Urinary bladder (tissue), 4 donors: ENCODE results near the gene PROSER3. TPM values are rescaled to one million over a fixed set of nuclear protein-coding genes. Genes with fewer than 3 reads are reported as not detected.

Source experiments
- DNase-seq: peaks from one replicate; pipeline ENCODE4 v3.0.0-alpha.2; 2015; ENCODE audit errors: extremely low spot score
- H3K27ac ChIP-seq: one replicate; pipeline ENCODE4 v1.5.1; 2013; ENCODE audit warnings: low read depth, mild to moderate bottlenecking, moderate library complexity
- H3K36me3 ChIP-seq: one replicate; pipeline ENCODE4 v1.6.1; 2013; ENCODE audit warnings: mild to moderate bottlenecking, moderate library complexity; ENCODE audit not compliant: insufficient read depth
- H3K4me1 ChIP-seq: one replicate; pipeline ENCODE4 v1.6.1; 2013; ENCODE audit warnings: mild to moderate bottlenecking, moderate library complexity; ENCODE audit not compliant: insufficient read depth
- H3K4me3 ChIP-seq: one replicate; pipeline ENCODE4 v1.5.1; 2013; ENCODE audit warnings: low read depth, low read length
- WGBS: extraction: QIAGEN DNeasy Blood & Tissue Kit; methylation state at CpG from one replicate; pipeline ENCODE4 v1.1.7; 2013; 5-methylcytosine and 5-hydroxymethylcytosine counted together
- polyA plus RNA-seq: library from polyadenylated mRNA; stranded (reverse); fragments of 200-250 nt; gene quantifications from one replicate; pipeline ENCODE4 v1.2.3, GENCODE V29; 2013
- total RNA-seq: library from RNA; depleted of rRNA; stranded (reverse); fragments of >200 nt; gene quantifications from one replicate; pipeline ENCODE4 v1.2.3, GENCODE V29; 2014
- donor health status: healthy with polysubstance abuse.
- donor health status: healthy.

Gene PROSER3
- total and polyA plus RNA-seq, 2 donors = 6.8 to 12.2 TPM

DNA sequence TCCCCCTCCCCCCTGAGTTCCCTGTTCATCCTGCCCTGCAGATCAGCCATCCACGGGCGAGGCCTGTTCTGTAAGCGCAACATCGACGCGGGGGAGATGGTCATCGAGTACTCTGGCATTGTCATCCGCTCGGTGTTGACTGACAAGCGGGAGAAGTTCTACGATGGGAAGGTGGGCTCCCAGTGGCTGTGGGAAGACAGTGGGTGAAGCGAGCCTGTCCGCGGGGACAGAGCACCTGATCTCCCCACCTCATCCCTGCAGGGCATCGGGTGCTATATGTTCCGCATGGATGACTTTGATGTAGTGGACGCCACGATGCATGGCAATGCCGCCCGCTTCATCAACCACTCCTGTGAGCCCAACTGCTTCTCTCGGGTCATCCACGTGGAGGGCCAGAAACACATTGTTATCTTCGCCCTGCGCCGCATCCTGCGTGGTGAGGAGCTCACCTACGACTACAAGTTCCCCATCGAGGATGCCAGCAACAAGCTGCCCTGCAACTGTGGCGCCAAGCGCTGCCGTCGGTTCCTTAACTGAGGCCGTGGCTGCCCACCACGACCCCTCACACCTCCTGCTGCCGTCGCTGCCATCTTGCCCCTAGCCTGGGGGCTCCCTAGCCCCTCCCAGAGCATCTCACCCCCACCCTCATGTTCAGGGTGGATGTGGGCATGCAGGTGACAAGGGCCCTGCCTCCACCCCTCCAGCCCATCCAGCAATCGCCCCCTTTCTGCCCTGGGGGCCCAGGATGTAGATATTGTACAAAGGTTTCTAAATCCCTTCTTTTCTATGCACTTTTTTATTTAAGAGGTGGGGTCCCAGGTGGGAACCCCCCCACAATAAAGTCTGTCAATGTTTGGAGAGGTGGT is 19.7 kb upstream of the PROSER3 start:
- H3K4me1 ChIP-seq = no peaks in the 10 kb centered on the region
- peaks cover 5% of the 10 kb centered on the region for H3K36me3 ChIP-seq
- H3K27ac ChIP-seq = no peak overlapping the region
- no peak overlapping the region for H3K4me3 ChIP-seq
- DNase-seq = no peak
- 92% methylated on average over 37 of the region's 37 CpGs for WGBS

DNA sequence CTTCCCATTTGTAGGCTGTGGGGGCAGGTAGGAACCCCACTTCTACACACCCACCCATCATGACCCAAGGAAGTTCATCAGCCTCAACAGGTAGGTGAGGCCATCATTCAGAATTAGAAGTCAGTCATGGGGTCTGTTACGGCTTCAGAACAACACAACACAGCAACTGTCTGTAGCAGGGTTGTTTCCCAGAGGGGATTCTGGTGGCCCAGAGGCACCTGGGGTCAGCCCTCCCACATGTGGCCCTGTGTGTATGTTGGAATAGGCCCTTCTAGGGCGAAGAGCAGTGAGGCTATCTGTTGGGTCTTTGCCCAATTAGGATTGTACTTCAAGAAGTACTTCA is 19.1 kb upstream of the PROSER3 start:
- Histone ChIP-seq H3K4me1 (no peaks in the 10 kb centered on the region), H3K4me3 (no peak overlapping the region), H3K36me3 (peaks cover 5% of the 10 kb centered on the region), H3K27ac (no peak overlapping the region)
- no peak for DNase-seq
- 88% methylated on average over 2 of the region's 2 CpGs for WGBS

DNA sequence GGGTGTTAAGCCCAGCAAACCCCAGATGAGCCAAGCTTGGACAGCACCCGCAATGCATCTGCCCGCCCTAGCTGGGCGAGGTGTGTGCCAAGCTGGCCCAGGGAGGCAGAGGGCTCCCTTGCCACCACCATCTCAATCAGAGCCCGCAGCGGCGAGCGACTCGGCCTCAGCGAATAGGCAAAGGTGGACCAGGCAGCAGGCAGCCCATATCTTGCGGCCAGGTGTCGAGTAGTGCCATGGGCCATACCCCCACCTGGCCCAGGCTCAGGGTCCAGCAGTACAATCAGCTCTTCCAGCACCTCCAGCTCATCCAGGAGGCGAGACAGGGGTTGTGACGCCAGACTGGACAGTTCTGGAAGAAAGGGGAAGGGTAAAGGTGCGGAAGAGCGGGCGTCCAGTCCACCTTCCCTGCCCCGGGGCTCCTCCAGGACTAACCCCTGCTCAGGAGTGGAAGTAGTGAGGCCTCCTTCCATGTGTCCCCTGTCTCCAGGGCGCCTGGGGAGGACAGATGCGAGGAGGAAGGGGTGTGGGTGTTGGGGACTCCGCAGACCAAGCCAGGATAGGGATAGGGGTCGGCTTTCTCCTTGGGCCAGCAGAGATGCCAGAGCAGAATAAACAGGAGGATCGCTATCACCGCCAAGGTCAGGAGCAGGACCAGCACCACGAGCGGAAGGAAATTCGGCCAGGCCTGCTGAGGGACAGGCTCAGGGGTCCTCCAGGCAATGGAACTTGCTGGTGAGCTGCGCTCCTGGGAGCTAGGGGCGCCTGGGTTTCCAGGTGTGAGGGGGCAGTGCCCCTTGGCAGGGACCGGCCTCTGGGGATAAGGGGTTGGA is 18.5 kb upstream of the PROSER3 start:
- 69% methylated on average over 29 of the region's 29 CpGs for WGBS
- Histone ChIP-seq H3K36me3 (peaks cover 5% of the 10 kb centered on the region), H3K4me1 (no peaks in the 10 kb centered on the region), H3K27ac (no peak overlapping the region), H3K4me3 (peak overlapping the region; percentile 45)
- DNase-seq = no peak

- Histone ChIP-seq H3K4me1 (no peaks in the 10 kb centered on the region), H3K27ac (peak overlapping the region; percentile 70), H3K4me3 (peak overlapping the region; percentile 45), H3K36me3 (peaks cover 5% of the 10 kb centered on the region)
- DNase-seq = no peak
- 3% methylated on average over 16 of the region's 16 CpGs for WGBS
Observed at GRCh38 chr19:35740108-35740422, 17.9 kb upstream of the PROSER3 start.

- under 1% methylated on average over 63 of the region's 63 CpGs for WGBS
- peak overlapping the region; percentile 45 for H3K4me3 ChIP-seq
- DNase-seq = peak; percentile 95
- H3K27ac ChIP-seq = peak overlapping the region; percentile 70
- peaks cover 5% of the 10 kb centered on the region for H3K36me3 ChIP-seq
- no peaks in the 10 kb centered on the region for H3K4me1 ChIP-seq
Observed at GRCh38 chr19:35740423-35741202, 17.4 kb upstream of the PROSER3 start.

DNA sequence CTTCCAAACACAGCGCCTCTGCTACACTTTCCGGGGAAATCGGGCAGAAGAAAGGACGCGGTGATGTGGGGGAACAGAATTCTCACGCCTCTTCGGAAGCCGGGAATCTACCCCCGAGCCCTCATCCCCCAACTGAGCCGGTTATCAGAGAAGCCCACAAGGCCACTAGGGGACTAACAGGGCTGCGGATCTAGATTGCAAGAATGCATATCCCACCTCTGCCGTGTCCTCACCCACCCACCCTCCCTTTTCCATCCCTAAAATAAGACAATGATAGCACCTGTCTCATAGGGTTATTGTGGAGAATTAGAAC is 16.8 kb upstream of the PROSER3 start:
- no peaks in the 10 kb centered on the region for H3K4me1 ChIP-seq
- DNase-seq = no peak
- H3K4me3 ChIP-seq = peak overlapping the region; percentile 41
- no peak overlapping the region for H3K27ac ChIP-seq
- WGBS = 4% methylated on average over 12 of the region's 12 CpGs
- H3K36me3 ChIP-seq = peaks cover 5% of the 10 kb centered on the region

DNA sequence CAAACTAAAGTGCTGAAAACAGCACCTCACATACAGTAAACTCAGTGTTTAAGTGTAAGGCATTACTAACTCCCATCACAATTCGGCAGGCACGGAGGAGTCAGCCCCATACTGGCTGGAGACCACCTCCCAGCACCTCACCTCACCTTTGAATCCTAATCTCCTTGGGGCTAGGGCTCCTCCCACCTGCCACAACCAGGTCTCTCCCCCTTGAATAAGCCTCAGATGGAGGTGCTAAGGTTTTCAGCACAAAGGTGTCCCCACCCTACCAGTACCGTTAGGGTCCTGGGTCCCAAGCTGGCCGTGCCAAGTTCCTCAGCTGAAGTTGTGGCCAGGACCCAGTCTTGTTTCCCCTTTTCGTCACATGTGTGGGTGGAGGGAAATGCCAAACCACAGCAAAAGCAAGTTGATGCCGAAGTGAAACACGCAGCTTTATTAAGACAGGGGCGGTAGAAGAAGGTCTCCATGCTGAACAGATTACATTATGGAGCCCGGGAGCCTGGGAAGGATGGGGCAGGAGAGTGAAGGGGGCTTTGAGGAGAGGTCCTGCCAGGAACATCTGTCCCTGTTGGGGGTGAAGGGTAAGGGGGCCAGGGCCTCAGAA is 15.8 kb upstream of the PROSER3 start, which contains the start of gene IGFLR1:
IGFLR1 (minus strand) TSS at position 332 of the 604 bp plus-strand sequence. CDS start 1,272 bp downstream, outside the sequence.
- WGBS = 70% methylated on average over 9 of the region's 9 CpGs
- peaks cover 2% of the 10 kb centered on the region for H3K36me3 ChIP-seq
- DNase-seq = no peak
- H3K4me1 ChIP-seq = no peaks in the 10 kb centered on the region
- no peak within 1 kb of the TSS for H3K4me3 ChIP-seq
- peak within 1 kb of the TSS; percentile 45 for H3K27ac ChIP-seq

DNA sequence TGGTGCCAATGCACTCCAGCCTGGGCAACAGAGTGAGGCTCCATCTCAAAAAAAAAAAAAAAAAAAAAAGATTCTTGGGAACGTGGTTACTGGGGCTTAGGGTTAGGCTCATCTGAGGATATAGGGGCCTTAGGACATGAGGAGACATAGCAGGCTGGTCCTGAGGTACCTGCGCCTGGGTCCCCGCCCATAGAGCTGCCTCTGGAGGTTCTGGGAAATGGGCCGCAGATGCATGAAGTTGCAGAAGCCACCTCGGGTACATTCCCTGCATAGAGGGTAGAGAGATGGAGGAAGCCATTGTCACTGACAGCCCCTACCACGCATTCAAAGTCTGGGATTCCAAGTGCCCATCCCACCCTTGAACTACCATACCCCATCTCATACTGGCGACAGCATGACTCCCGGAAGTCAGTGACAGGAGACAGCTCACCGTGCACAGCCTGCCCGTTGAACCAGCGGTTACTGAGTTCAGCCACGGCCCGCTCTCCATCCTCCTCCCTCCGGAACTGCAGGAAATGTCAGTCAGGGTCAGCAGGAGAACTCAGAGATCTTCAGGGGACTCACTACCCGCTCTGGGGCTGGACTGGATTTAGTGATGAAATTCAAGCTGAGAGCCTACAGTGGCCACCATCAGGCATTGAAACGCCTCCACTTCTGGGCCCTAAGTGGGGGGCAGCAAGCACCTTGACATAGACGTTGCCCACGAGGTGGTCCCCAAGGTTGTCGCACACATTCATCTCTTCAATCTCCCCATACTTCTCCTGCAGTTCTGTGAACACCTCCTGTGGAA is 14.1 kb upstream of the PROSER3 start:
- no peaks in the 10 kb centered on the region for H3K4me1 ChIP-seq
- DNase-seq = no peak
- H3K4me3 ChIP-seq = no peak overlapping the region
- H3K27ac ChIP-seq = no peak overlapping the region
- 87% methylated on average over 19 of the region's 19 CpGs for WGBS
- no peaks in the 10 kb centered on the region for H3K36me3 ChIP-seq

GRCh38 chr19:35744430-35745327 is 13.3 kb upstream of the PROSER3 start:
- Histone ChIP-seq H3K27ac (peak overlapping the region; percentile 92), H3K4me1 (no peaks in the 10 kb centered on the region), H3K36me3 (no peaks in the 10 kb centered on the region), H3K4me3 (peak overlapping the region; percentile 59)
- DNase-seq = peak; percentile 95
- WGBS = 7% methylated on average over 41 of the region's 41 CpGs

GRCh38 chr19:35745328-35746086 is 12.5 kb upstream of the PROSER3 start, which contains the start of the genes PSENEN and U2AF1L4:
Gene PSENEN (plus strand): TSS chr19:35745651. CDS start chr19:35745931, 280 bp downstream.
Gene U2AF1L4 (minus strand): TSS chr19:35745418. CDS start chr19:35745391, 27 bp downstream.
- no peaks in the 10 kb centered on the region for H3K4me1 ChIP-seq
- H3K36me3 ChIP-seq = no peaks in the 10 kb centered on the region
- H3K27ac ChIP-seq = peak within 1 kb of the TSS; percentile 92
- peak within 1 kb of the TSS; percentile 61 for H3K4me3 ChIP-seq
- peak; percentile 97 for DNase-seq
- WGBS = under 1% methylated on average over 40 of the region's 40 CpGs

DNA sequence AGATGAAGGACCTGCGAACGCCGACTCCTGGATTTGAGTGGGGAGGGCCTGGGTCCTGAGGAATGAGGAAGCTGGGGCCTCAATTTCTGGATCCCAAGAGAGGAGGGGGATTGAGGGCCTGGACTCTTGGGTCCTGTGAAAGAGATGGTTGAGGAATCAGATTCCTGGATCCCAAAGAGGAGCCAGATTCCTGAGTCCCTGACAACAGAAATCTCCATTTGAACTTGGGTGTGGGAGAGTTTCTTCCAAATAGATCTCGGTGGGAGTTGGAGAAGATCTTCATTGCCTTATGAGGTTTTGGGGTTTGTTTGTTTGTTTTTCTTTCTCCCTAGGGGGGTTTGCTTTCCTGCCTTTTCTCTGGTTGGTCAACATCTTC is 11.9 kb upstream of the PROSER3 start:
- H3K4me1 ChIP-seq = no peaks in the 10 kb centered on the region

More for the DNA sequence above, 11.9 kb upstream of the PROSER3 start:
- H3K27ac ChIP-seq = no peak overlapping the region
- WGBS = 17% methylated on average over 4 of the region's 4 CpGs
- no peak for DNase-seq
- H3K4me3 ChIP-seq = peak overlapping the region; percentile 61
- no peaks in the 10 kb centered on the region for H3K36me3 ChIP-seq
